WI38 (cell line): ENCODE data around the gene SKAP1.
"Not testable (repeated sequence)": the region's sequence is repeated elsewhere in the genome, so short reads cannot be mapped to it uniquely, and the experiment has no call there.

ENCODE experiments used
- H3K4me3 ChIP-seq: 2 replicates; pipeline ENCODE4 v1.5.1; 2011; ENCODE audit warnings: low read depth, mild to moderate bottlenecking, control low read depth, low read length
- CTCF ChIP-seq: IDR thresholded peaks from 2 replicates; pipeline ENCODE4 v1.5.1; 2012; ENCODE audit warnings: low read depth, mild to moderate bottlenecking, control low read depth, low read length

The SKAP1 gene

GRCh38 chr17:48412841-48413240, 17.2 kb downstream of the SKAP1 start:
- no peak overlapping the region for H3K4me3 ChIP-seq
- TF ChIP-seq CTCF = no peak

- not testable (repeated sequence) for H3K4me3 ChIP-seq
Observed at GRCh38 chr17:48410821-48411220, 19.2 kb downstream of the SKAP1 start.

GRCh38 chr17:48409607-48410006, 20.4 kb downstream of the SKAP1 start:
- H3K4me3 ChIP-seq = no peak overlapping the region
- no peak for TF ChIP-seq CTCF

- no peak overlapping the region for H3K4me3 ChIP-seq
- no peak for TF ChIP-seq CTCF
Observed at GRCh38 chr17:48406936-48407567, 23.0 kb downstream of the SKAP1 start.

GRCh38 chr17:48394821-48395220, 35.2 kb downstream of the SKAP1 start:
- no peak for TF ChIP-seq CTCF
- H3K4me3 ChIP-seq = no peak overlapping the region

- no peak overlapping the region for H3K4me3 ChIP-seq
- TF ChIP-seq CTCF = no peak
Observed at GRCh38 chr17:48393283-48393682, 36.7 kb downstream of the SKAP1 start.

- no peak for TF ChIP-seq CTCF
Observed at GRCh38 chr17:48392857-48393256, 37.2 kb downstream of the SKAP1 start.

GRCh38 chr17:48391444-48391843, 38.6 kb downstream of the SKAP1 start:
- TF ChIP-seq CTCF = no peak
- no peak overlapping the region for H3K4me3 ChIP-seq

More at GRCh38 chr17:48392857-48393256, 37.2 kb downstream of the SKAP1 start:
- H3K4me3 ChIP-seq = no peak overlapping the region
